Immature natural killer cell (primary cell): ENCODE measurements around the gene RASL11A. TPM values are rescaled to one million over a fixed set of nuclear protein-coding genes. Genes with fewer than 3 reads are reported as not detected.
"Not testable (repeated sequence)": the region's sequence is repeated elsewhere in the genome, so short reads cannot be mapped to it uniquely, and the experiment has no call there.

ENCODE experiments used
- DNase-seq, 3 donors: peaks; one replicate each; pipeline ENCODE4 v3.0.0; 2022; ENCODE audit warnings: mixed read lengths in 1 of 3
- H3K27ac Mint-ChIP-seq, 6 donors: one replicate each; pipeline ENCODE4 v1.8.0; 2020; ENCODE audit warnings: mixed read lengths in 6 of 6, mild to moderate bottlenecking in 5 of 6, inconsistent platforms in 4 of 6, moderate library complexity in 3 of 6
- H3K27me3 Mint-ChIP-seq, 3 donors: one replicate each; pipeline ENCODE4 v1.8.0; 2020 to 2021; ENCODE audit warnings: low read depth in 3 of 3, mild to moderate bottlenecking in 3 of 3, mixed read lengths in 3 of 3, moderate library complexity in 3 of 3, inconsistent platforms in 1 of 3
- H3K36me3 Mint-ChIP-seq, 3 donors: one replicate each; pipeline ENCODE4 v1.8.0; 2020; ENCODE audit warnings: mixed read lengths in 3 of 3, inconsistent platforms in 2 of 3, mild to moderate bottlenecking in 2 of 3
- H3K4me1 Mint-ChIP-seq, 2 donors: one replicate each; pipeline ENCODE4 v1.8.0; 2020; ENCODE audit warnings: inconsistent platforms in 2 of 2, mild to moderate bottlenecking in 2 of 2, mixed read lengths in 2 of 2, moderate library complexity in 1 of 2
- H3K4me3 Mint-ChIP-seq, 5 donors: one replicate each; pipeline ENCODE4 v1.8.0; 2020; ENCODE audit warnings: mild to moderate bottlenecking in 5 of 5, mixed read lengths in 5 of 5, inconsistent platforms in 3 of 5, moderate library complexity in 3 of 5
- H3K9me3 Mint-ChIP-seq, 6 donors: one replicate each; pipeline ENCODE4 v1.8.0; 2020; ENCODE audit warnings: mild to moderate bottlenecking in 6 of 6, mixed read lengths in 6 of 6, inconsistent platforms in 4 of 6, moderate library complexity in 3 of 6
- polyA plus RNA-seq, 3 donors: library from polyadenylated mRNA; unstranded; fragments of 300-500 nt; fragmentation: Illumina TruSeq; gene quantifications; one replicate each; pipeline ENCODE4 v1.2.3, GENCODE V29; 2021

The RASL11A gene
- polyA plus RNA-seq, 3 donors from 2014 or later: 0.22 to 0.54 TPM; not detected in 1

DNA sequence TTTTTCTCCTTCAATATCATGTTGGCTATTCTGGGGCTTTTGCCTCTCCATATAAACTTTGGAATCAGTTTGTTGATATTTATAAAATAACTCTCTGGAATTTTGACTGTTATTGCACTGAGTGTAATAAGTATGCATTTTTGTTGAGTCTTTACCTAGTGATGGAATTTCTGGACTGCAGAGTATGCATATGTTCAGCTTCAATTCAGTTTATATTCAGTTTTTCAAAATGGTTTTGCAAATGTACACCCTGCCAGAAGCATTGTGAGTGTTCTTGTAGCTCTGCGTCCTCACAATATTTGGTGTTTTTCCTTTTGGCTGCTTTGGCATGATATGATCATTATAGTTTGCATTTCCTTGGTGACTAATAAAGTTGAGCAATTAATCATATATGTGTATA is 43.1 kb downstream of the RASL11A start:
- no peak for DNase-seq
- no peaks in the 10 kb centered on the region for H3K36me3 Mint-ChIP-seq
- H3K9me3 Mint-ChIP-seq: no peaks in the 10 kb centered on the region
- no peak overlapping the region for H3K4me3 Mint-ChIP-seq
- no peak overlapping the region for H3K27ac Mint-ChIP-seq
- H3K4me1 Mint-ChIP-seq: no peaks in the 10 kb centered on the region
- peaks cover 2 to 15% (median 4%) of the 10 kb centered on the region in 3 donors for H3K27me3 Mint-ChIP-seq

GRCh38 chr13:27319404-27319803 is 48.8 kb downstream of the RASL11A start:
- no peak overlapping the region for H3K27ac Mint-ChIP-seq
- no peaks in the 10 kb centered on the region for H3K4me1 Mint-ChIP-seq
- H3K4me3 Mint-ChIP-seq: no peak overlapping the region
- H3K36me3 Mint-ChIP-seq: no peaks in the 10 kb centered on the region
- no peaks in the 10 kb centered on the region for H3K9me3 Mint-ChIP-seq
- no peak for DNase-seq
- peaks cover 8 to 18% (median 8%) of the 10 kb centered on the region in 3 donors for H3K27me3 Mint-ChIP-seq

DNA sequence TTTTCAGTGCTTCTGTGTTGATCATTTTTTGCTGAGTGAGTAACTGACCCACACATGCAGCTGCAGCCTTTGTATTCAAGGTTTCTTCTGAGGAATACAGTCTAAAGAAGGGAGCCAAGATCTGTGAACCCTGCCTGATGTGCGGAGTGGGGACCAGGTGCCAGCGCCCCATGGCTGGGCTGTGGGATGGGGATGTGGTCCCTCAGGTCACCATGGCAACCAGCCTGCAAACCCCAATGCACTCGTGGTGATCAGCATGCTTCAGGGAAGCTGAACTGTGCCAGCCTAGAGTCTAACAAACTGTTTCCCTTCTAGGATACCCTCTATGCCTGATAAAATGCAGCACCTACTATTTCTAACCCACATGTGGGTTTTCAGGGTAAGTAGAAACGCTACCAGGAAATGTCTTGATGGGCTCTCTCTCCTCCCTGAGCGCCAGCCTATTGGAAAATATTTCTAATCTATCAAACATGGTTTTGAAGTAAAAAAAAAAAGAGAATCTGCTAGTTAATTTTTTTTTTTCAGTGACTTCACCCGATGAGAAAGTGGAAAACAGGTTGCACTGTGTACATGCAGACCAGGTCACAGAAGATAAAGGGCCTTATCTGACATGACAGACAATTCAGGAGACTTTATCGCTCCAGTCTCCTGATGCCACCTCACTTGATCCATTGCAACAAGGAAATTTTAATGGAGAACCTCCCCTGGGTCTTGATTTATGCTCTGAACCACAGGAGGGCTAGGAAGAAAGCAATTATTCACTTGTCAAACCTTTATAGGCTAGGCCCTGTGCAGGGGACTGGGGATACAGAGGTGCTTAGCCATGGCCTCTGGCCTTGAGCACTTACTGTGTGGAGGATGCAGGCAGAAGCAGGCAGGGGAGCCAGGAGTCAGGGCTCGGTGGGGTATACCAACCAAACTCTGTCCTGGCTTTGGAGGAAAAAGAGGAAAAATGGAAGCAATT is 51.1 kb downstream of the RASL11A start:
- Mint-ChIP-seq H3K9me3 (no peaks in the 10 kb centered on the region), H3K36me3 (no peaks in the 10 kb centered on the region), H3K27ac (no peak overlapping the region), H3K4me3 (no peak overlapping the region), H3K4me1 (no peaks in the 10 kb centered on the region), H3K27me3 (peaks cover 5 to 8% (median 8%) of the 10 kb centered on the region in 3 donors)
- DNase-seq: no peak

DNA sequence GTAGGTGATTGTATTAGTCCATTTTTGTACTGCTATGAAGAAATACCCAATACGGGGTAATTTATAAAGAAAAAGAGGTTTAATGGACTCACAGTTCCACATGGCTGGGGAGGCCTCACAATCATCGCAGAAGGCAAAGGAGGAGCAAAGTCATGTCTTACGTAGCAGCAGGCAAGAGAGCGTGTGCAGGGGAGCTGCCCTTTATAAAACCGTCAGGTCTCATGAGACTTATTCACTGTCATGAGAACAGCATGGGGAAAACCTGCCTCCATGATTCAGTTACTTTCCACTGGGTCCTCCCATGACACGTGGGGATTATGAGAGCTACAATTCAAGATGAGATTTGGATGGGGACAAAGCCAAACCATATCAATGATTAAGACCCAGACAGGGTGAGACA is 51.8 kb downstream of the RASL11A start:
- H3K27ac Mint-ChIP-seq, H3K36me3 Mint-ChIP-seq, DNase-seq, H3K4me3 Mint-ChIP-seq, H3K9me3 Mint-ChIP-seq, H3K4me1 Mint-ChIP-seq, H3K27me3 Mint-ChIP-seq: not testable (repeated sequence)

Other genes starting within 250 kb of the RASL11A start
- 10 to 100 TPM; 11.2 to 12.7 (median 11.4) TPM for gene USP12, start 99.0 kb upstream of the RASL11A start, polyA plus RNA-seq
- 1,000 to 10,000 TPM; 3,259 to 4,649 (median 3,425) TPM for gene RPL21, start 19.3 kb upstream of the RASL11A start, polyA plus RNA-seq
- gene GTF3A, start 153.8 kb downstream of the RASL11A start, polyA plus RNA-seq: 100 to 1,000 TPM; 483 to 645 (median 583) TPM
- 10 to 100 TPM; 55.0 to 77.7 (median 67.1) TPM for gene MTIF3, start 179.7 kb downstream of the RASL11A start, polyA plus RNA-seq